Neural cell (in vitro differentiated cells): ENCODE data around the gene PARVB. TPM values are rescaled to one million over a fixed set of nuclear protein-coding genes. Genes with fewer than 3 reads are reported as not detected.

Source experiments
- H2AFZ ChIP-seq: fragments of 200-600, 300-800 bp; sonication (generic), shearing (Covaris generic); 2 replicates; pipeline ENCODE4 v1.6.0; 2014; ENCODE audit warnings: low read depth, mild to moderate bottlenecking, antibody characterized with exemption, low read length, moderate library complexity
- H3F3A ChIP-seq: fragments of 200-600 bp; shearing (Covaris generic); 2 replicates; pipeline ENCODE4 v1.6.1; 2016; ENCODE audit warnings: mild to moderate bottlenecking, moderate library complexity, mixed read lengths, antibody characterized with exemption, low read length; ENCODE audit not compliant: insufficient read depth, poor library complexity, severe bottlenecking
- H3K27ac ChIP-seq: fragments of 200-600, 300-800 bp; sonication (generic), shearing (Covaris generic); 2 replicates; pipeline ENCODE4 v1.5.1; 2014; ENCODE audit warnings: mild to moderate bottlenecking, low read length, moderate library complexity
- H3K27me3 ChIP-seq: fragments of 300-800, 200-600 bp; sonication (generic), shearing (Covaris generic); 2 replicates; pipeline ENCODE4 v1.6.0; 2014; ENCODE audit warnings: mild to moderate bottlenecking, low read depth, low read length, moderate library complexity; ENCODE audit not compliant: insufficient read depth
- H3K36me3 ChIP-seq: fragments of 300-800, 200-600 bp; sonication (generic), shearing (Covaris generic); 2 replicates; pipeline ENCODE4 v1.5.1; 2014; ENCODE audit warnings: mild to moderate bottlenecking, antibody characterized with exemption, low read length, moderate library complexity; ENCODE audit not compliant: insufficient read depth
- H3K4me2 ChIP-seq: fragments of 300-800, 200-600 bp; sonication (generic), shearing (Covaris generic); 2 replicates; pipeline ENCODE4 v1.6.0; 2014; ENCODE audit warnings: mild to moderate bottlenecking, low read length
- H3K4me3 ChIP-seq: fragments of 300-800, 200-600 bp; sonication (generic), shearing (Covaris generic); 2 replicates; pipeline ENCODE4 v1.5.1; 2014; ENCODE audit warnings: mild to moderate bottlenecking, low read length, moderate library complexity
- H3K79me2 ChIP-seq: fragments of 200-600 bp; shearing (Covaris generic); replicated peaks from 2 replicates; pipeline ENCODE4 v1.6.0; 2014; ENCODE audit warnings: mild to moderate bottlenecking, low read length, moderate library complexity; ENCODE audit not compliant: insufficient read depth
- H3K9ac ChIP-seq: fragments of 300-800, 200-600 bp; sonication (generic), shearing (Covaris generic); 2 replicates; pipeline ENCODE4 v1.6.1; 2016; ENCODE audit warnings: mild to moderate bottlenecking, low read length, mixed read lengths
- H3K9me2 ChIP-seq: fragments of 200-600 bp; shearing (Covaris generic); 2 replicates; pipeline ENCODE4 v1.6.1; 2016; ENCODE audit warnings: mild to moderate bottlenecking, low read length, mixed read lengths; ENCODE audit not compliant: insufficient read depth
- H3K9me3 ChIP-seq: fragments of 200-600, 300-800 bp; sonication (generic), shearing (Covaris generic); 2 replicates; pipeline ENCODE4 v1.6.1; 2016; ENCODE audit warnings: mild to moderate bottlenecking, mixed run types, low read length, moderate library complexity, mixed read lengths
- H4K20me1 ChIP-seq: fragments of 200-600 bp; shearing (Covaris generic); 2 replicates; pipeline ENCODE4 v1.6.1; 2016; ENCODE audit warnings: mild to moderate bottlenecking, mixed run types; ENCODE audit not compliant: insufficient read depth
- CTCF ChIP-seq: fragments of 450-650 bp; IDR thresholded peaks from 2 replicates; pipeline ENCODE4 v1.5.1; 2014; ENCODE audit warnings: antibody characterized with exemption, mild to moderate bottlenecking, moderate library complexity; ENCODE audit not compliant: poor library complexity, severe bottlenecking
- EP300 ChIP-seq: fragments of 450-650 bp; conservative IDR thresholded peaks from 2 replicates; pipeline ENCODE4 v1.6.1; 2014; ENCODE audit warnings: antibody characterized with exemption, mild to moderate bottlenecking, moderate library complexity; ENCODE audit not compliant: poor library complexity, severe bottlenecking
- EZH2 ChIP-seq: fragments of 200-600, 300-800 bp; shearing (Covaris generic), sonication (generic); IDR thresholded peaks from 2 replicates; pipeline ENCODE4 v1.6.1; 2014; ENCODE audit warnings: antibody characterized with exemption, low read length, borderline replicate concordance, mild to moderate bottlenecking; ENCODE audit not compliant: insufficient read depth, poor library complexity, severe bottlenecking
- MXI1 ChIP-seq: fragments of 450-650 bp; conservative IDR thresholded peaks from 2 replicates; pipeline ENCODE4 v1.6.1; 2014; ENCODE audit warnings: antibody characterized with exemption, mild to moderate bottlenecking; ENCODE audit not compliant: poor library complexity, severe bottlenecking
- POLR2AphosphoS5 ChIP-seq: IDR thresholded peaks from 2 replicates; pipeline ENCODE4 v1.6.1; 2012
- RAD21 ChIP-seq: fragments of 450-650 bp; conservative IDR thresholded peaks from 2 replicates; pipeline ENCODE4 v1.6.1; 2014; ENCODE audit warnings: antibody characterized with exemption, mild to moderate bottlenecking, moderate library complexity
- SMC3 ChIP-seq: fragments of 450-650 bp; conservative IDR thresholded peaks from 2 replicates; pipeline ENCODE4 v1.6.1; 2014; ENCODE audit warnings: antibody characterized with exemption, mild to moderate bottlenecking, moderate library complexity; ENCODE audit not compliant: poor library complexity
- TAF1 ChIP-seq: IDR thresholded peaks from 2 replicates; pipeline ENCODE4 v1.6.1; 2012; ENCODE audit warnings: low read depth
- polyA plus RNA-seq: library from polyadenylated mRNA; depleted of rRNA; stranded (reverse); fragments of >200 nt; gene quantifications from 2 replicates; pipeline ENCODE4 v1.2.3, GENCODE V29; 2014
- TF ChIP-seq, protein P1 (sequence below): IDR thresholded peaks from 2 replicates; pipeline ENCODE4 v1.6.1; 2012; ENCODE audit warnings: borderline replicate concordance

PARVB gene
- polyA plus RNA-seq, 1 donor from 2014 or later, result 1.2 TPM

GRCh38 chr22:44131989-44132685 lies 108.0 kb downstream of the PARVB start:
- Histone ChIP-seq H2AFZ (no peak overlapping the region), H3K79me2 (no peaks in the 10 kb centered on the region), H3K27me3 (no peaks in the 10 kb centered on the region), H3K9ac (no peak overlapping the region), H3F3A (no peaks in the 10 kb centered on the region), H3K27ac (no peak overlapping the region), H3K4me3 (no peak overlapping the region), H3K9me2 (no peaks in the 10 kb centered on the region), H3K36me3 (no peaks in the 10 kb centered on the region), H4K20me1 (no peaks in the 10 kb centered on the region), H3K4me2 (no peak overlapping the region), H3K9me3 (no peaks in the 10 kb centered on the region)
- no peak for TF ChIP-seq EP300

DNA sequence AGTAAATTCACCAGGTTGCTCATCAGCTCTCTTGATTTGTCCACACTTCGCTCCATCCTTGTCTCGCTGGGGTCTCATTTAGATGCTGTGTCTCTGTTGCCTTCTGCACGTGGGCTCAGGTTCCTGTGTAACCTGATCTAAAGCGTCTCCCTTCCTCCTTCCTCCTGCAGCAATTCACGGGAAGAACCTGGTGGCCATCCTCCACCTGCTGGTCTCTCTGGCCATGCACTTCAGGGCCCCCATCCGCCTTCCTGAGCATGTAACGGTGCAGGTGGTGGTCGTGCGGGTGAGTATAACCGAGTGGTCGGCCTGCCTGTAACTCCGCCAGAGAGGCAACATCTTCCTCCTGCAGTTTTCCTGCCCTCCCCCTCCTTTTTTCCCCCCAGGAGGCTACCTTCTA lies 108.6 kb downstream of the PARVB start:
- TF ChIP-seq, protein P1, sequence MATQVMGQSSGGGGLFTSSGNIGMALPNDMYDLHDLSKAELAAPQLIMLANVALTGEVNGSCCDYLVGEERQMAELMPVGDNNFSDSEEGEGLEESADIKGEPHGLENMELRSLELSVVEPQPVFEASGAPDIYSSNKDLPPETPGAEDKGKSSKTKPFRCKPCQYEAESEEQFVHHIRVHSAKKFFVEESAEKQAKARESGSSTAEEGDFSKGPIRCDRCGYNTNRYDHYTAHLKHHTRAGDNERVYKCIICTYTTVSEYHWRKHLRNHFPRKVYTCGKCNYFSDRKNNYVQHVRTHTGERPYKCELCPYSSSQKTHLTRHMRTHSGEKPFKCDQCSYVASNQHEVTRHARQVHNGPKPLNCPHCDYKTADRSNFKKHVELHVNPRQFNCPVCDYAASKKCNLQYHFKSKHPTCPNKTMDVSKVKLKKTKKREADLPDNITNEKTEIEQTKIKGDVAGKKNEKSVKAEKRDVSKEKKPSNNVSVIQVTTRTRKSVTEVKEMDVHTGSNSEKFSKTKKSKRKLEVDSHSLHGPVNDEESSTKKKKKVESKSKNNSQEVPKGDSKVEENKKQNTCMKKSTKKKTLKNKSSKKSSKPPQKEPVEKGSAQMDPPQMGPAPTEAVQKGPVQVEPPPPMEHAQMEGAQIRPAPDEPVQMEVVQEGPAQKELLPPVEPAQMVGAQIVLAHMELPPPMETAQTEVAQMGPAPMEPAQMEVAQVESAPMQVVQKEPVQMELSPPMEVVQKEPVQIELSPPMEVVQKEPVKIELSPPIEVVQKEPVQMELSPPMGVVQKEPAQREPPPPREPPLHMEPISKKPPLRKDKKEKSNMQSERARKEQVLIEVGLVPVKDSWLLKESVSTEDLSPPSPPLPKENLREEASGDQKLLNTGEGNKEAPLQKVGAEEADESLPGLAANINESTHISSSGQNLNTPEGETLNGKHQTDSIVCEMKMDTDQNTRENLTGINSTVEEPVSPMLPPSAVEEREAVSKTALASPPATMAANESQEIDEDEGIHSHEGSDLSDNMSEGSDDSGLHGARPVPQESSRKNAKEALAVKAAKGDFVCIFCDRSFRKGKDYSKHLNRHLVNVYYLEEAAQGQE, result no peak
- TF ChIP-seq SMC3 (no peak), POLR2AphosphoS5 (no peak), TAF1 (no peak), EZH2 (no peak), CTCF (no peak), EP300 (no peak), MXI1 (no peak), RAD21 (no peak)
- no peaks in the 10 kb centered on the region for H3K27me3 ChIP-seq
- no peak overlapping the region for H3K4me3 ChIP-seq
- H3K79me2 ChIP-seq, result no peaks in the 10 kb centered on the region
- no peak overlapping the region for H3K27ac ChIP-seq
- no peaks in the 10 kb centered on the region for H3F3A ChIP-seq
- H3K36me3 ChIP-seq, result no peaks in the 10 kb centered on the region
- no peak overlapping the region for H3K4me2 ChIP-seq
- no peaks in the 10 kb centered on the region for H3K9me3 ChIP-seq
- no peaks in the 10 kb centered on the region for H3K9me2 ChIP-seq
- H2AFZ ChIP-seq, result no peak overlapping the region
- H3K9ac ChIP-seq, result no peak overlapping the region
- no peaks in the 10 kb centered on the region for H4K20me1 ChIP-seq

GRCh38 chr22:44133161-44133560 lies 109.1 kb downstream of the PARVB start:
- Histone ChIP-seq H4K20me1 (no peaks in the 10 kb centered on the region), H3K9ac (no peak overlapping the region), H3K4me2 (no peak overlapping the region), H2AFZ (no peak overlapping the region), H3F3A (no peaks in the 10 kb centered on the region), H3K4me3 (no peak overlapping the region), H3K79me2 (no peaks in the 10 kb centered on the region), H3K27ac (no peak overlapping the region), H3K9me2 (no peaks in the 10 kb centered on the region), H3K27me3 (no peaks in the 10 kb centered on the region), H3K9me3 (no peaks in the 10 kb centered on the region), H3K36me3 (no peaks in the 10 kb centered on the region)
- TF ChIP-seq EZH2, result no peak
- TF ChIP-seq POLR2AphosphoS5, result no peak
- TF ChIP-seq TAF1, result no peak
- TF ChIP-seq SMC3, result no peak
- TF ChIP-seq, protein P1, result no peak
- TF ChIP-seq EP300, result no peak
- no peak for TF ChIP-seq RAD21
- no peak for TF ChIP-seq CTCF
- TF ChIP-seq MXI1, result no peak
